Choroid plexus epithelial cell (primary cell): Measurements from ENCODE around the gene ZNF485.

Experiments
- DNase-seq: peaks from one replicate; pipeline ENCODE4 v3.0.0-alpha.2; 2010; ENCODE audit warnings: low read depth
- H3K4me3 ChIP-seq: 2 replicates; pipeline ENCODE4 v1.5.1; 2011; ENCODE audit warnings: low read depth, mild to moderate bottlenecking, control low read depth, low read length, moderate library complexity
- TF ChIP-seq, protein P1 (sequence below): conservative IDR thresholded peaks from 2 replicates; pipeline ENCODE4 v1.5.1; 2011; ENCODE audit warnings: low read depth, mild to moderate bottlenecking, control low read depth, inconsistent platforms, low read length, moderate library complexity

The ZNF485 gene

DNA sequence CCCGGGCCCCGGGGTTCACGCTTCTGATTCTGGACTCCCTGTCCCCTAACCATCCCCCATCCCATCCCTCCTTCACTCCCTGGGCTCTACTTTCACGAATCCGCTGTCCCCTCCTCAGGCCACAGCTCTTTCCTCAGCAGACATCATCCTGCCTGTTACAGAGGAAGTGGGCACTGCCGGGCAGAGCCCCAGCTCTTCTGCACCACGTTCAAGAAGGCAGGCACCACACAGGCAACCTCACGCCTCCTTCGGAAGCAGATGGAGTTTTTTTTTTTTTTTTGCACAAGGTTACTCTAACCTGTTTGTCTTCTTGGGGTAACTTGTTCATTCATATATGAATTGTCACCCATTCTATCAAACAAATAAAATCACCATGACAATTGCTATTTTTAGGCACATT lies 60.3 kb downstream of the ZNF485 start:
- DNase-seq = no peak
- TF ChIP-seq, protein P1, sequence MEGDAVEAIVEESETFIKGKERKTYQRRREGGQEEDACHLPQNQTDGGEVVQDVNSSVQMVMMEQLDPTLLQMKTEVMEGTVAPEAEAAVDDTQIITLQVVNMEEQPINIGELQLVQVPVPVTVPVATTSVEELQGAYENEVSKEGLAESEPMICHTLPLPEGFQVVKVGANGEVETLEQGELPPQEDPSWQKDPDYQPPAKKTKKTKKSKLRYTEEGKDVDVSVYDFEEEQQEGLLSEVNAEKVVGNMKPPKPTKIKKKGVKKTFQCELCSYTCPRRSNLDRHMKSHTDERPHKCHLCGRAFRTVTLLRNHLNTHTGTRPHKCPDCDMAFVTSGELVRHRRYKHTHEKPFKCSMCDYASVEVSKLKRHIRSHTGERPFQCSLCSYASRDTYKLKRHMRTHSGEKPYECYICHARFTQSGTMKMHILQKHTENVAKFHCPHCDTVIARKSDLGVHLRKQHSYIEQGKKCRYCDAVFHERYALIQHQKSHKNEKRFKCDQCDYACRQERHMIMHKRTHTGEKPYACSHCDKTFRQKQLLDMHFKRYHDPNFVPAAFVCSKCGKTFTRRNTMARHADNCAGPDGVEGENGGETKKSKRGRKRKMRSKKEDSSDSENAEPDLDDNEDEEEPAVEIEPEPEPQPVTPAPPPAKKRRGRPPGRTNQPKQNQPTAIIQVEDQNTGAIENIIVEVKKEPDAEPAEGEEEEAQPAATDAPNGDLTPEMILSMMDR = no peak

DNA sequence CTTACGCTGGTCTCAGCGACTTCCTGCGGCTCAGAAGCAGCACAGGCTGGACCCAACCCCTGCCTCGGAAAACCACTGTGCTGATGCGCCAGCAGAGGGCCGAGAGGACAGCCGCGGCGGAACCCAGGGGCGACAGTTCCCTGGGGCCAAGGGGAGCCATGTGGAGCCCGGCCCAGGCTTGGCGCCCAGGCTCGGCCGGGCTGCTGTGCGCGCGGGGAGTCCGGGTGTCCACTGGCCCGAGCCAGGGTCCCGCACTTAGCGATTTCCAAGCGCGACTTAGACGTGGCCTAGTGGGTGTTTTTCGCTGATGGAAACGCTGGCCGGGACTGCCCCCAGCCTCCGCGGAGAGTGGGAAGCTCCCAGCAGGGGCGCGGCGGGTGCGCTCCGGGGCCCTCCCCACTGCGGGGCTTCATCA lies 61.1 kb downstream of the ZNF485 start:
- peak; percentile 40 for DNase-seq
- TF ChIP-seq, protein P1 = peak; percentile 58
- H3K4me3 ChIP-seq = peak overlapping the region; percentile 49

More for the DNA sequence above, 60.3 kb downstream of the ZNF485 start:
- H3K4me3 ChIP-seq = no peak overlapping the region
